Measurements from ENCODE around the gene KATNA1.
"Not testable (repeated sequence)": the region's sequence is repeated elsewhere in the genome, so short reads cannot be mapped to it uniquely, and the experiment has no call there.

DNA sequence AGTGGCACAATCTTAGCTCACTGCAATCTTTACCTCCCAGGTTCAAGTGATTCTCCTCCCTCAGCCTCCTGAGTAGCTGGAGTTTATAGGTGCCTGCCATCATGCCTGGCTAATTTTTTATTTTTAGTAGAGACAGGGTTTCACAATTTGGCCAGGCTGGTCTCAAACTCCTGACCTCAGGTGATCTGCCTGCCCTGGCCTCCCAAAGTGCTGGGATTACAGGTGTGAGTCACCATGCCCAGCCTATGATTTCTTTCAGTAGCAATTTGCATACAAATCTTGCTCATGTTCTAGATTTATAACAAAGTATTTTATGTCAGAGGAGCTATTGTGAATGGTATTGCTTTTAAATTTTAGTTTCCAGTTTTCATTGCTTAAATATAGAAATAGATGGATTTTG lies 23.8 kb upstream of the KATNA1 start:
- TF ChIP-seq, protein P1, sequence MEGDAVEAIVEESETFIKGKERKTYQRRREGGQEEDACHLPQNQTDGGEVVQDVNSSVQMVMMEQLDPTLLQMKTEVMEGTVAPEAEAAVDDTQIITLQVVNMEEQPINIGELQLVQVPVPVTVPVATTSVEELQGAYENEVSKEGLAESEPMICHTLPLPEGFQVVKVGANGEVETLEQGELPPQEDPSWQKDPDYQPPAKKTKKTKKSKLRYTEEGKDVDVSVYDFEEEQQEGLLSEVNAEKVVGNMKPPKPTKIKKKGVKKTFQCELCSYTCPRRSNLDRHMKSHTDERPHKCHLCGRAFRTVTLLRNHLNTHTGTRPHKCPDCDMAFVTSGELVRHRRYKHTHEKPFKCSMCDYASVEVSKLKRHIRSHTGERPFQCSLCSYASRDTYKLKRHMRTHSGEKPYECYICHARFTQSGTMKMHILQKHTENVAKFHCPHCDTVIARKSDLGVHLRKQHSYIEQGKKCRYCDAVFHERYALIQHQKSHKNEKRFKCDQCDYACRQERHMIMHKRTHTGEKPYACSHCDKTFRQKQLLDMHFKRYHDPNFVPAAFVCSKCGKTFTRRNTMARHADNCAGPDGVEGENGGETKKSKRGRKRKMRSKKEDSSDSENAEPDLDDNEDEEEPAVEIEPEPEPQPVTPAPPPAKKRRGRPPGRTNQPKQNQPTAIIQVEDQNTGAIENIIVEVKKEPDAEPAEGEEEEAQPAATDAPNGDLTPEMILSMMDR (conservative IDR thresholded peaks at IDR 0.05; ENCODE audit: low read length): not testable (repeated sequence)
- not testable (repeated sequence) for TF ChIP-seq EZH2phosphoT487 (IDR thresholded peaks at IDR 0.05; ENCODE audit: borderline replicate concordance)
